Mucosa of stomach (tissue), 1 donor: Measurements from ENCODE around the gene GKN2.
A peak's percentile ranks its signal among the peaks of the same experiment; 100 is the strongest.
"Not testable (repeated sequence)": the region's sequence is repeated elsewhere in the genome, so short reads cannot be mapped to it uniquely, and the experiment has no call there.

ENCODE experiments used
- H3K27me3 ChIP-seq: one replicate; pipeline ENCODE4 v1.7.0; 2013; ENCODE audit warnings: mild to moderate bottlenecking, low read length; ENCODE audit not compliant: control insufficient read depth, insufficient read depth
- H3K36me3 ChIP-seq: one replicate; pipeline ENCODE4 v1.7.0; 2013; ENCODE audit warnings: low read length; ENCODE audit not compliant: control insufficient read depth, insufficient read depth
- H3K4me1 ChIP-seq: one replicate; pipeline ENCODE4 v1.7.0; 2013; ENCODE audit warnings: mild to moderate bottlenecking, low read length; ENCODE audit not compliant: control insufficient read depth, insufficient read depth
- H3K4me3 ChIP-seq: one replicate; pipeline ENCODE4 v1.7.0; 2013; ENCODE audit warnings: low read length
- H3K9ac ChIP-seq: one replicate; pipeline ENCODE4 v1.7.0; 2013; ENCODE audit warnings: mild to moderate bottlenecking, low read length, moderate library complexity
- H3K9me3 ChIP-seq: one replicate; pipeline ENCODE4 v1.7.0; 2013; ENCODE audit warnings: mild to moderate bottlenecking, low read length, moderate library complexity; ENCODE audit not compliant: control insufficient read depth
- donor health status: Pancreatic carcinoma.

GKN2 gene

GRCh38 chr2:68975844-68976243 is 23.2 kb upstream of the GKN2 start:
- peak overlapping the region; percentile 21 for H3K4me3 ChIP-seq
- H3K9me3 ChIP-seq: no peaks in the 10 kb centered on the region
- H3K27me3 ChIP-seq: no peaks in the 10 kb centered on the region
- H3K4me1 ChIP-seq: peaks cover 18% of the 10 kb centered on the region
- H3K9ac ChIP-seq: peak overlapping the region; percentile 58
- H3K36me3 ChIP-seq: no peaks in the 10 kb centered on the region

- Histone ChIP-seq H3K4me3 (peak overlapping the region; percentile 21), H3K4me1 (peaks cover 20% of the 10 kb centered on the region), H3K27me3 (no peaks in the 10 kb centered on the region), H3K9ac (peak overlapping the region; percentile 58), H3K36me3 (no peaks in the 10 kb centered on the region), H3K9me3 (no peaks in the 10 kb centered on the region)
These were observed 22.4 kb upstream of the GKN2 start for GRCh38 chr2:68974946-68975665.

- Histone ChIP-seq H3K27me3 (no peaks in the 10 kb centered on the region), H3K4me3 (peak within 1 kb of the TSS; percentile 21), H3K9me3 (no peaks in the 10 kb centered on the region), H3K9ac (peak within 1 kb of the TSS; percentile 58), H3K36me3 (no peaks in the 10 kb centered on the region), H3K4me1 (peaks cover 28% of the 10 kb centered on the region)
These were observed 21.6 kb upstream of the GKN2 start, which contains the start of gene GKN1 for GRCh38 chr2:68974251-68974650. GKN1 (plus strand) TSS chr2:68974636; CDS start chr2:68974678, 42 bp downstream.

DNA sequence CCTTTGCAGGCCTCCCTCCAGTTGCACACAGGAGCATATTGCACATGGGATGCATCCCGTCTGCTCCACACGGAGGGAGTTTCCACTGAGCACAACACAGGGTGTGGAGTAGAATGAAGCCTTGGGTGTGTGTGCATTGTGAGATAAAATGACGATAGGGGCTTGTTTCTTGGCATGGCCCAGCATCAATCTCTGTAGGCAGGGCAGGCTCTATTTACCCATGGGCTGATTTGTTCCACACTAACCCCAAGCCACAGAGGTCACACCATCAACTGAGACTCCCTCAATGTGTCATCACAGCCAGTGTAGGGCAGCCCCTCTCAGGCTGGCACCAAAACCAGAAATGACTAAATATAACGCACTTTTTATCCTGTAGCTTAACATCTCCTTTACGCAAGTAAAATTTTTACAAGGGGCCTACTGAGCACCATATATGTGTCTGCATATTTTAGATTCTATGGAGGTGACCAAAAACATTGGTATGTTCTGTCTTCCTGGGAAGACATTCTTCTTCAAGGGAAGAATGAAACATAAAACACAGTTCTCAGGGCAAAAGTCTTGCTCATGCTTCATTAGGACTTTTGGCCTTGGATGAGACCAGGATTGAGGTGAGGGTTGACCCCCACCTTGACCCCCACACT is 19.0 kb upstream of the GKN2 start:
- Histone ChIP-seq H3K4me1 (peaks cover 39% of the 10 kb centered on the region), H3K9me3 (no peaks in the 10 kb centered on the region), H3K27me3 (no peaks in the 10 kb centered on the region), H3K9ac (no peak overlapping the region), H3K36me3 (no peaks in the 10 kb centered on the region), H3K4me3 (no peak overlapping the region)

GRCh38 chr2:68970566-68971265 is 18.0 kb upstream of the GKN2 start:
- H3K4me3 ChIP-seq: no peak overlapping the region
- no peaks in the 10 kb centered on the region for H3K36me3 ChIP-seq
- H3K9ac ChIP-seq: no peak overlapping the region
- no peaks in the 10 kb centered on the region for H3K9me3 ChIP-seq
- H3K4me1 ChIP-seq: peaks cover 39% of the 10 kb centered on the region
- no peaks in the 10 kb centered on the region for H3K27me3 ChIP-seq

DNA sequence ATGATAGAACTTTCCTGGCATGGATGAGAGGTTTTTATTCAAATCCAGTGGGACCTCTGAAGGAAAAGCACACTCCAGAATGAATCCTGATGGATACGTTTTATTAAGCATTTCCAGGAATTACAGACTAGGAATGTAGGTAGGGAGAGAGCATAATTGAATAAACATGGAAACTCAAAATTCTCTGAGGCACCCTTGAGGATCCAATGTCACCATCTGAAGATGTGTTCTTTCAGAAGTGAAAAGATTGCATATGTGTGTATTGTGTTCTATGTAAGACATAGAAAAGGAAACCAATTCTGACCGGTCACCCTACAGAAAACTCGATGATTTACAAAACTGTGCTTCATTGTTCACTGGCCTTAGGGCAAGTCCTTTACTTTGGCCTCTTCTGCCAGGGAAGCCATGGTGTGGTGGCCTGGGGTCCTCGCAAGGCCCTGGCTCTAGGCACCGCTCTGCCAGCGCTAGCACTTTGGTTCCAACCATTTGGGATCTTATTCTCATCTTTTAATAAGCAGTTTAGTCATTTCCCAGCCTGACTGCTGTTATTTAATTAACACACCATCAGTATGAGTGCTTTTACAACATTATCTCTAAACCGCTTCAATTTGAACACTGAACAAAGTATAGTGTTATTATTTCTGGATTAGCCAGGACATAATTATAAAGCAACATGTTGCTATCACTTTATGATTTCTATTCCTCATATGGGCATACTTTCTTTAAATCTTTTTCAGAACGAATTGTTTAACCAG is 17.2 kb upstream of the GKN2 start:
- H3K4me1 ChIP-seq: peaks cover 39% of the 10 kb centered on the region
- H3K36me3 ChIP-seq: no peaks in the 10 kb centered on the region
- no peak overlapping the region for H3K9ac ChIP-seq
- H3K9me3 ChIP-seq: no peaks in the 10 kb centered on the region
- H3K27me3 ChIP-seq: no peaks in the 10 kb centered on the region
- H3K4me3 ChIP-seq: no peak overlapping the region

DNA sequence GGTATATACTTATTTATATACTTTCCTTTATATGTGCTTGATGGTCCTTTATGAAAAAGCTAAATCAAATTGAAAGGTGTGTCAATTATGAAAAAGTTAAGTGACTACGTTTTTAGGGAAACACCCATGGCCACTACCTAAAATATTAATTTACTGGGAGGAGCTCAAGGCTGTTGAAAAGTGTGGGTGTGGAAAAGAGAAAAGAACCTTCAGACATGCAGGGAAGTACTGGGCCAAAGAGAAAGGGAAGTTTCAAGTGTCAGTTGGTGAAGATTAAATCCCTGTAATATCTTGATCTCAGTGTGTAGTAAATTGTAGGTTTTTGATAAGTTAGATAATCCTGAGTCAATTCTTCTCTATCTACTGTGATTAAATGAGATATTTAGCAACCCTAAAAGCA is 15.5 kb upstream of the GKN2 start:
- Histone ChIP-seq H3K27me3 (no peaks in the 10 kb centered on the region), H3K9me3 (no peaks in the 10 kb centered on the region), H3K9ac (no peak overlapping the region), H3K4me3 (no peak overlapping the region), H3K4me1 (peaks cover 39% of the 10 kb centered on the region), H3K36me3 (no peaks in the 10 kb centered on the region)

- Histone ChIP-seq H3K9ac (no peak overlapping the region), H3K27me3 (no peaks in the 10 kb centered on the region), H3K36me3 (no peaks in the 10 kb centered on the region), H3K4me3 (no peak overlapping the region), H3K4me1 (peaks cover 11% of the 10 kb centered on the region), H3K9me3 (no peaks in the 10 kb centered on the region)
These were observed 11.6 kb upstream of the GKN2 start for GRCh38 chr2:68964282-68964681.

- H3K4me1 ChIP-seq: no peaks in the 10 kb centered on the region
- H3K9me3 ChIP-seq: no peaks in the 10 kb centered on the region
- H3K36me3 ChIP-seq: no peaks in the 10 kb centered on the region
- no peak overlapping the region for H3K9ac ChIP-seq
- H3K27me3 ChIP-seq: no peaks in the 10 kb centered on the region
- H3K4me3 ChIP-seq: no peak overlapping the region
These were observed 8.7 kb upstream of the GKN2 start for GRCh38 chr2:68961380-68961779.

DNA sequence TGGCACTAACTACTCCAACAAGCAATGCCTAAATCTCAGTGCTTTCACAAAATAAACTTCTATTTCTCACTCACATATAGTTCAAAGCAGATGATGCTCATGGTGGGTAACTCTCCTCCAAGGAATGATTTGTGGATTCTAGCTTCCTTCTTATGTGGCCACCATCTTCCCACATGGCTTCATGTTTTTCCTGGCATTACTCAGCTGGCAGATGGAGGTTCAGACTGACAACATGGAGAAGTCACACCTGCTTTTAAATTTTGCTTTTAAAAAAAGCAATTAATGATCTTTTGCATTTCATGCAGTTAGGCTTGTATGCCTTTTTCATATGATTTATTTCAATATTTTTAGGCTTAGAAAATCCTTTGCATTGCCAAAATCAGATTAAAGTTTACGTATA is 6.3 kb upstream of the GKN2 start:
- peaks cover 6% of the 10 kb centered on the region for H3K4me1 ChIP-seq
- H3K27me3 ChIP-seq: no peaks in the 10 kb centered on the region
- H3K36me3 ChIP-seq: no peaks in the 10 kb centered on the region
- H3K9ac ChIP-seq: no peak overlapping the region
- H3K9me3 ChIP-seq: no peaks in the 10 kb centered on the region
- no peak overlapping the region for H3K4me3 ChIP-seq

- peaks cover 14% of the 10 kb centered on the region for H3K36me3 ChIP-seq
- H3K4me1 ChIP-seq, H3K9me3 ChIP-seq, H3K27me3 ChIP-seq, H3K9ac ChIP-seq, H3K4me3 ChIP-seq: not testable (repeated sequence)
These were observed 2.7 kb upstream of the GKN2 start for GRCh38 chr2:68955432-68955831.

- Histone ChIP-seq H3K36me3 (peaks cover 17% of the 10 kb centered on the region), H3K27me3 (no peaks in the 10 kb centered on the region), H3K9me3 (no peaks in the 10 kb centered on the region), H3K9ac (peak overlapping the region; percentile 73), H3K4me1 (peaks cover 6% of the 10 kb centered on the region), H3K4me3 (peak overlapping the region; percentile 89)
These were observed 794 bp downstream of the GKN2 start for GRCh38 chr2:68951899-68952298.
